Liver (tissue), 9 donors: Measurements from ENCODE around the gene MDH1B. TPM values are rescaled to one million over a fixed set of nuclear protein-coding genes. Genes with fewer than 3 reads are reported as not detected.

Experiments
- DNase-seq: peaks from one replicate; pipeline ENCODE4 v3.0.0-alpha.2; 2017; ENCODE audit warnings: low spot score
- H3K27ac ChIP-seq, 2 donors: one replicate each; pipeline ENCODE4 v1.7.0; 2013; ENCODE audit warnings: inconsistent platforms in 2 of 2, low read length in 2 of 2, control low read depth in 1 of 2, low read depth in 1 of 2, mild to moderate bottlenecking in 1 of 2
- H3K27me3 ChIP-seq, 4 donors: one replicate each; pipeline versions ENCODE4 v1.6.1 to v1.7.0; 2013; ENCODE audit warnings: low read length in 3 of 4, inconsistent platforms in 1 of 4, mild to moderate bottlenecking in 1 of 4, moderate library complexity in 1 of 4; ENCODE audit not compliant: control insufficient read depth in 4 of 4, insufficient read depth in 4 of 4
- H3K36me3 ChIP-seq, 4 donors: one replicate each; pipeline versions ENCODE4 v1.6.1 to v1.7.0; 2013; ENCODE audit warnings: low read length in 3 of 4, mild to moderate bottlenecking in 3 of 4, low read depth in 1 of 4, moderate library complexity in 1 of 4; ENCODE audit not compliant: control insufficient read depth in 4 of 4, insufficient read depth in 3 of 4
- H3K4me1 ChIP-seq, 4 donors: one replicate each; pipeline versions ENCODE4 v1.6.1 to v1.7.0; 2013; ENCODE audit warnings: low read length in 3 of 4, mild to moderate bottlenecking in 3 of 4, moderate library complexity in 1 of 4; ENCODE audit not compliant: control insufficient read depth in 4 of 4, insufficient read depth in 4 of 4
- H3K4me3 ChIP-seq, 3 donors: one replicate each; pipeline versions ENCODE4 v1.6.1 to v1.7.0; 2013; ENCODE audit warnings: low read length in 3 of 3, control low read depth in 1 of 3, low read depth in 1 of 3, mild to moderate bottlenecking in 1 of 3
- H3K9ac ChIP-seq, 2 donors: one replicate each; pipeline ENCODE4 v1.7.0; 2013; ENCODE audit warnings: low read length in 2 of 2, mild to moderate bottlenecking in 2 of 2, moderate library complexity in 2 of 2, control low read depth in 1 of 2, low read depth in 1 of 2
- H3K9me3 ChIP-seq, 4 donors: one replicate each; pipeline versions ENCODE4 v1.6.1 to v1.7.0; 2013; ENCODE audit warnings: low read length in 3 of 4; ENCODE audit not compliant: control insufficient read depth in 4 of 4
- FOXA1 ChIP-seq: IDR thresholded peaks from 2 replicates; pipeline ENCODE4 v1.6.1; 2016; ENCODE audit warnings: antibody characterized with exemption
- HNF4A ChIP-seq, 2 donors: conservative IDR thresholded peaks; 2 replicates each; pipeline ENCODE4 v1.6.1; 2016; ENCODE audit warnings: antibody characterized with exemption in 2 of 2, mild to moderate bottlenecking in 2 of 2
- HNF4G ChIP-seq: IDR thresholded peaks from 2 replicates; pipeline ENCODE4 v1.6.1; 2016; ENCODE audit warnings: antibody characterized with exemption
- JUND ChIP-seq, 2 donors: IDR thresholded peaks; 2 replicates each; pipeline ENCODE4 v1.6.1; 2016; ENCODE audit warnings: antibody characterized with exemption in 2 of 2
- RAD21 ChIP-seq, 2 donors: IDR thresholded peaks; 2 replicates each; pipeline ENCODE4 v1.6.1; 2016; ENCODE audit warnings: antibody characterized with exemption in 2 of 2, mild to moderate bottlenecking in 2 of 2
- RXRA ChIP-seq, 2 donors: IDR thresholded peaks; 2 replicates each; pipeline ENCODE4 v1.6.1; 2017 to 2018; ENCODE audit warnings: antibody characterized with exemption in 2 of 2, mild to moderate bottlenecking in 1 of 2
- SP1 ChIP-seq: IDR thresholded peaks from 2 replicates; pipeline ENCODE4 v1.6.1; 2018; ENCODE audit warnings: antibody characterized with exemption, mild to moderate bottlenecking
- TAF1 ChIP-seq: conservative IDR thresholded peaks from 2 replicates; pipeline ENCODE4 v1.6.1; 2016; ENCODE audit warnings: antibody characterized with exemption, mild to moderate bottlenecking
- YY1 ChIP-seq: IDR thresholded peaks from 2 replicates; pipeline ENCODE4 v1.6.1; 2016; ENCODE audit warnings: antibody characterized with exemption, mild to moderate bottlenecking
- WGBS: extraction: QIAGEN DNeasy Blood & Tissue Kit; methylation state at CpG from one replicate; pipeline ENCODE4 v1.1.7; 2013; 5-methylcytosine and 5-hydroxymethylcytosine counted together
- polyA plus RNA-seq, 2 donors: library from polyadenylated mRNA; stranded (reverse) in 1 of 2; unstranded in 1 of 2; fragments of 200-250 nt in 1 of 2; fragments of >200 nt in 1 of 2; fragmentation: Nextera tagmentation in 1 of 2; extraction: Ambion mirVana in 1 of 2; gene quantifications; one replicate each; pipeline versions ENCODE4 v1.2.1 to v1.2.3, GENCODE V29; 2013 to 2015
- total RNA-seq, 2 donors: library from RNA; depleted of rRNA; stranded (reverse); fragments of >200 nt; gene quantifications; one replicate each; pipeline ENCODE4 v1.2.3, GENCODE V29; 2014
- TF ChIP-seq, protein P1 (sequence below): fragments of 150-350 bp; IDR thresholded peaks from 2 replicates; pipeline ENCODE4 v1.5.1; 2017; ENCODE audit warnings: improper control_type of control experiment, low read depth, low read length; ENCODE audit not compliant: missing input control
- TF ChIP-seq, protein P2 (sequence below): IDR thresholded peaks from 2 replicates; pipeline ENCODE4 v1.6.1; 2016; ENCODE audit warnings: antibody characterized with exemption
- TF ChIP-seq, protein P3 (sequence below): IDR thresholded peaks from 2 replicates; pipeline ENCODE4 v1.6.1; 2016; ENCODE audit warnings: antibody characterized with exemption
- TF ChIP-seq, protein P4 (sequence below): IDR thresholded peaks from 2 replicates; pipeline ENCODE4 v1.6.1; 2016; ENCODE audit warnings: antibody characterized with exemption, mild to moderate bottlenecking
- donor health status: healthy.
- donor health status: healthy.
- donor health status: healthy.
- donor health status: healthy.
- donor health status: healthy.

MDH1B gene
- total and polyA plus RNA-seq, 4 donors, result 0.09 to 0.33 (median 0.18) TPM; not detected in 1

DNA sequence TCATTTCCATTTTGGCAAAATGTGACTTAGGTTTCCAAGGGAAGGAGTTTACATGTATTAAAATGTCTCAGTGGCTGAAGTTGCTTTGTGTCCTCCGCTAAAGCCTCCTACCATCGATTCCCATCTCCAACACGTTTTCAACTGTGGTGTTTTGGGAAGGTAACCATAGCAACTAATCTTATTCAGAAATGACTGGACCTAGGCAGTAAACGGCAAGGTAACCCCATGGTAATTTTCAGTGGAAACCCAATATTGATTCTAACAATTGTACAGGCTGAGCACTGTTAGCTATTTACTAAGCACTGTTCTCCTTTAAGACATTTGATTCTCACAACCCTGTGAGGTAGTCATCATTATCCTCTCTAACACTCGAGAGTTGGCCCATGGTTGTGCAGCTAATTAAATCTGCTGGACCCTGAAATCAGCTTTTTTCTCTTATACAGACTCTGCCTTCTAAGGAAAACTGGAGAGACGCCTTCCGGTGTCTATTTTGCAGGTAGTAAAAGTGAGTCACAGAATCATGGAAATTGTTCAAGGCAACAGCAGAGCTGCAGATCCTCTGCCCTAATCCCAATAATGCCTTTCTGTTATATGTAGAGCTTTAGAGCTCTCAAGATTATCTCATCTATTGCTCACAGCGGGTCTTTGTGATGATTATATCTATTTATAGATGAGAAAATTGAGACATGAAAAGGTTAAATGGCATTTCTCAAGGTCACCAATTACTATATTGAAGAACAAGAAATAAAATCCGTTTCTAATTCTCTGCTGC is 36.5 kb upstream of the MDH1B start:
- Histone ChIP-seq H3K9me3 (no peaks in the 10 kb centered on the region), H3K4me3 (no peak overlapping the region), H3K36me3 (no peaks in the 10 kb centered on the region), H3K4me1 (peaks cover 0 to 2% (median under 1%) of the 10 kb centered on the region in 4 donors), H3K27ac (no peak overlapping the region), H3K9ac (no peak overlapping the region), H3K27me3 (no peaks in the 10 kb centered on the region)
- WGBS, result 88% methylated on average over 9 of the region's 9 CpGs
- TF ChIP-seq HNF4A (conservative IDR thresholded peaks at IDR 0.05), result no peak
- DNase-seq, result no peak

DNA sequence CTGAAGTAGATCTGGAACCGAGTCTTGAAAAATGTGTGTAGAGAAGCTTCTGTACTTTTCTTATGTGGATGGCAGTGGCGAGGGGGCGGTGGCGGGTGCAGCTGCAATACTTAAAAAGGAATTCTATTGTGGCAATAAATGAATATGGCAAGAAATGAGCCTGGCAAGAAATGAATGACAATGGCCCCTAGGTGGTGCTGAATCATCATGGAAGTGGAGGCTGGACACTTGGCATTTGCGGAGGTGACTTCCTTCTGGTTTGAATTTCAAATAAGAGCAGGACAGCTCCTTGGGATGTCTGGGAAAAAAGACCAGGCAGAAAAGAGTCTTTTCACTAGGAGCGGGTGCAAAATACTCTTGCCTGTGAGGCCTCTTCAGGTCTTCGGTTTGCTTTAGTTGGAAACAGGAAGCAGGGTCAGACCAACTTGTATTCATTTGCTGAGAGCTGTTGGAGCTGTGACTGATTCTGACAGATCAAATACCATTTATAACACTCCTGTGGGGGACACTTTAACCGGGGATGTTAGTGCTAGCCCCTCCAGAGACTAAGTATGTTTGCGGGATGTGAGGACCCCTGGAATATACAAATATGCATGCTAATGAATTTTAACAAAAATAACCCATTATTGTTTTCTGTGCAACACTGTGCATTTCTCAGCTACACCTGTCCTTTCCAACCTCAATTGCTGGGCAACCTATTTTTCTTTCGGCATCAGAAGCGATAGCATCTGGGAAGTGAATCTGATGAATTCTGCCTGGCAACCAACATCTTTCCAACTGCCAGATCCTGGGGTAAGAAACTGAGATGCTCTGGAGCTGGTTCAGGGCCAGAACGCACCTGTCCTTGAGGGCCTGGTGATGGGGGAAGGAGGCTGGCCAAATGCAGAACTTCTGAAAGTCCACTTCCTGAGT is 35.6 kb upstream of the MDH1B start:
- no peaks in the 10 kb centered on the region for H3K9me3 ChIP-seq
- no peak overlapping the region for H3K9ac ChIP-seq
- peaks cover 0 to 2% (median under 1%) of the 10 kb centered on the region in 4 donors for H3K4me1 ChIP-seq
- no peak overlapping the region for H3K4me3 ChIP-seq
- no peak overlapping the region for H3K27ac ChIP-seq
- peaks cover 0 to under 1% (median under 1%) of the 10 kb centered on the region in 4 donors for H3K36me3 ChIP-seq
- TF ChIP-seq RAD21 (IDR thresholded peaks at IDR 0.05), result peak; percentile 97 to 98
- TF ChIP-seq, protein P1, sequence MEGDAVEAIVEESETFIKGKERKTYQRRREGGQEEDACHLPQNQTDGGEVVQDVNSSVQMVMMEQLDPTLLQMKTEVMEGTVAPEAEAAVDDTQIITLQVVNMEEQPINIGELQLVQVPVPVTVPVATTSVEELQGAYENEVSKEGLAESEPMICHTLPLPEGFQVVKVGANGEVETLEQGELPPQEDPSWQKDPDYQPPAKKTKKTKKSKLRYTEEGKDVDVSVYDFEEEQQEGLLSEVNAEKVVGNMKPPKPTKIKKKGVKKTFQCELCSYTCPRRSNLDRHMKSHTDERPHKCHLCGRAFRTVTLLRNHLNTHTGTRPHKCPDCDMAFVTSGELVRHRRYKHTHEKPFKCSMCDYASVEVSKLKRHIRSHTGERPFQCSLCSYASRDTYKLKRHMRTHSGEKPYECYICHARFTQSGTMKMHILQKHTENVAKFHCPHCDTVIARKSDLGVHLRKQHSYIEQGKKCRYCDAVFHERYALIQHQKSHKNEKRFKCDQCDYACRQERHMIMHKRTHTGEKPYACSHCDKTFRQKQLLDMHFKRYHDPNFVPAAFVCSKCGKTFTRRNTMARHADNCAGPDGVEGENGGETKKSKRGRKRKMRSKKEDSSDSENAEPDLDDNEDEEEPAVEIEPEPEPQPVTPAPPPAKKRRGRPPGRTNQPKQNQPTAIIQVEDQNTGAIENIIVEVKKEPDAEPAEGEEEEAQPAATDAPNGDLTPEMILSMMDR, result peak; percentile 72
- no peak for TF ChIP-seq HNF4A (conservative IDR thresholded peaks at IDR 0.05)
- H3K27me3 ChIP-seq, result no peaks in the 10 kb centered on the region
- 43% methylated on average over 12 of the region's 12 CpGs for WGBS
- peak; percentile 51 for DNase-seq

DNA sequence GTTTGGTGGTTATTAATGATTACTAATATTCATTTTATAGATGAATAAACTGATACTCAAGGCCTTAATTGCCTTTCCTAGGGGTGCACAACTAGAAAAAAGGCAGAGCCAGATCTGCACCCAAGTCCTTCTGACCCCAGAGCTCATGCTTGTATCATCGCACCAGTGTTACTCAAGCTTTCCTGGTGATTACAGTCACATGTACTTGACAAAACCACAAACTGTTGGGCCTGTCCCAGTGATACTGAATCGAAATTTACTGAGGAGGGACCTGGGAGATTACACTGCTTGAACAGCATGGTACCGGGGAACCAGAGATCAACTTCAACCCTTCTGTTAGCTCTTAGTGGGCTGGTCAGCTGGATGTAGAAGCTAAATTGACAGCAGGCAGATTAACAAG is 34.0 kb upstream of the MDH1B start:
- H3K9me3 ChIP-seq, result no peaks in the 10 kb centered on the region
- DNase-seq, result no peak
- peaks cover 0 to 7% (median 7%) of the 10 kb centered on the region in 4 donors for H3K36me3 ChIP-seq
- H3K9ac ChIP-seq, result peak overlapping the region in 1 of 2 donors; percentile 2
- H3K4me1 ChIP-seq, result peaks cover 0 to 2% (median under 1%) of the 10 kb centered on the region in 4 donors
- WGBS, result 68% methylated on average over 3 of the region's 3 CpGs
- no peak overlapping the region for H3K27ac ChIP-seq
- no peak overlapping the region for H3K4me3 ChIP-seq
- H3K27me3 ChIP-seq, result no peaks in the 10 kb centered on the region
- TF ChIP-seq SP1, result no peak
- TF ChIP-seq, protein P2, sequence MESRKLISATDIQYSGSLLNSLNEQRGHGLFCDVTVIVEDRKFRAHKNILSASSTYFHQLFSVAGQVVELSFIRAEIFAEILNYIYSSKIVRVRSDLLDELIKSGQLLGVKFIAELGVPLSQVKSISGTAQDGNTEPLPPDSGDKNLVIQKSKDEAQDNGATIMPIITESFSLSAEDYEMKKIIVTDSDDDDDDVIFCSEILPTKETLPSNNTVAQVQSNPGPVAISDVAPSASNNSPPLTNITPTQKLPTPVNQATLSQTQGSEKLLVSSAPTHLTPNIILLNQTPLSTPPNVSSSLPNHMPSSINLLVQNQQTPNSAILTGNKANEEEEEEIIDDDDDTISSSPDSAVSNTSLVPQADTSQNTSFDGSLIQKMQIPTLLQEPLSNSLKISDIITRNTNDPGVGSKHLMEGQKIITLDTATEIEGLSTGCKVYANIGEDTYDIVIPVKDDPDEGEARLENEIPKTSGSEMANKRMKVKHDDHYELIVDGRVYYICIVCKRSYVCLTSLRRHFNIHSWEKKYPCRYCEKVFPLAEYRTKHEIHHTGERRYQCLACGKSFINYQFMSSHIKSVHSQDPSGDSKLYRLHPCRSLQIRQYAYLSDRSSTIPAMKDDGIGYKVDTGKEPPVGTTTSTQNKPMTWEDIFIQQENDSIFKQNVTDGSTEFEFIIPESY, result no peak
- no peak for TF ChIP-seq JUND (IDR thresholded peaks at IDR 0.05)
- no peak for TF ChIP-seq HNF4G
- TF ChIP-seq, protein P3, sequence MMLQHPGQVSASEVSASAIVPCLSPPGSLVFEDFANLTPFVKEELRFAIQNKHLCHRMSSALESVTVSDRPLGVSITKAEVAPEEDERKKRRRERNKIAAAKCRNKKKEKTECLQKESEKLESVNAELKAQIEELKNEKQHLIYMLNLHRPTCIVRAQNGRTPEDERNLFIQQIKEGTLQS, result no peak
- no peak for TF ChIP-seq RXRA (IDR thresholded peaks at IDR 0.05)
- no peak for TF ChIP-seq FOXA1
- TF ChIP-seq TAF1, result no peak
- TF ChIP-seq YY1, result no peak
- TF ChIP-seq, protein P4, sequence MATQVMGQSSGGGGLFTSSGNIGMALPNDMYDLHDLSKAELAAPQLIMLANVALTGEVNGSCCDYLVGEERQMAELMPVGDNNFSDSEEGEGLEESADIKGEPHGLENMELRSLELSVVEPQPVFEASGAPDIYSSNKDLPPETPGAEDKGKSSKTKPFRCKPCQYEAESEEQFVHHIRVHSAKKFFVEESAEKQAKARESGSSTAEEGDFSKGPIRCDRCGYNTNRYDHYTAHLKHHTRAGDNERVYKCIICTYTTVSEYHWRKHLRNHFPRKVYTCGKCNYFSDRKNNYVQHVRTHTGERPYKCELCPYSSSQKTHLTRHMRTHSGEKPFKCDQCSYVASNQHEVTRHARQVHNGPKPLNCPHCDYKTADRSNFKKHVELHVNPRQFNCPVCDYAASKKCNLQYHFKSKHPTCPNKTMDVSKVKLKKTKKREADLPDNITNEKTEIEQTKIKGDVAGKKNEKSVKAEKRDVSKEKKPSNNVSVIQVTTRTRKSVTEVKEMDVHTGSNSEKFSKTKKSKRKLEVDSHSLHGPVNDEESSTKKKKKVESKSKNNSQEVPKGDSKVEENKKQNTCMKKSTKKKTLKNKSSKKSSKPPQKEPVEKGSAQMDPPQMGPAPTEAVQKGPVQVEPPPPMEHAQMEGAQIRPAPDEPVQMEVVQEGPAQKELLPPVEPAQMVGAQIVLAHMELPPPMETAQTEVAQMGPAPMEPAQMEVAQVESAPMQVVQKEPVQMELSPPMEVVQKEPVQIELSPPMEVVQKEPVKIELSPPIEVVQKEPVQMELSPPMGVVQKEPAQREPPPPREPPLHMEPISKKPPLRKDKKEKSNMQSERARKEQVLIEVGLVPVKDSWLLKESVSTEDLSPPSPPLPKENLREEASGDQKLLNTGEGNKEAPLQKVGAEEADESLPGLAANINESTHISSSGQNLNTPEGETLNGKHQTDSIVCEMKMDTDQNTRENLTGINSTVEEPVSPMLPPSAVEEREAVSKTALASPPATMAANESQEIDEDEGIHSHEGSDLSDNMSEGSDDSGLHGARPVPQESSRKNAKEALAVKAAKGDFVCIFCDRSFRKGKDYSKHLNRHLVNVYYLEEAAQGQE, result no peak
- TF ChIP-seq, protein P1, result no peak
